ENCODE measurements around the gene SCNN1A.
A peak's percentile ranks its signal among the peaks of the same experiment; 100 is the strongest.

SCNN1A gene

DNA sequence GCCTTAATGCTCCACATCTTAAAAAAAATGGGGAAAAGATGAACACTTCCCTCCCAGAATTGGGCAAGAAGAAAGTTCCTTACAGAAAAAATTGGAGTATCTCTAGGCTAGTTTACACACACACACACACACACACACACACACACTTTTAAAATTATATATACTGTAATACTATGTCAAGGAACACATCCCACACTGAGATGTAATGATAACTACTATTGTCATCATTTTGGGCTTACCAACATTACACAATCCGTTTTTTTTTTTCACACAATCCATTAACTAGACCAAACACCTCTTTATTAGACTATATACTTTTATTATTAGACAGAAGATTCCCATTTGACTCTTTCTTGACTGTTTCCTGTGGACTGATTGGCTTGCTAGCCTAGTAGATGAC is 11.1 kb upstream of the SCNN1A start:
- TF ChIP-seq CTCF (IDR thresholded peaks at IDR 0.05; ENCODE audit: extremely low read depth, insufficient read depth, missing control alignments): no peak
- in situ Hi-C loops (cut with MboI; ENCODE audit: low pct_unique_long_range_greater_than_20kb, low sequenced_read_pairs, unreplicated experiment): no loop called here
- DNase-seq (ENCODE audit: low spot score): no peak

GRCh38 chr12:6386038-6386437 is 10.7 kb upstream of the SCNN1A start:
- TF ChIP-seq CTCF (IDR thresholded peaks at IDR 0.05; ENCODE audit: extremely low read depth, insufficient read depth, missing control alignments): no peak
- DNase-seq (ENCODE audit: low spot score): no peak
- in situ Hi-C loops (cut with MboI; ENCODE audit: low pct_unique_long_range_greater_than_20kb, low sequenced_read_pairs, unreplicated experiment): no loop called here

GRCh38 chr12:6384499-6385436 is 9.4 kb upstream of the SCNN1A start:
- peak; percentile 22 for DNase-seq (ENCODE audit: low spot score)
- no peak for TF ChIP-seq CTCF (IDR thresholded peaks at IDR 0.05; ENCODE audit: extremely low read depth, insufficient read depth, missing control alignments)
- in situ Hi-C loops (cut with MboI; ENCODE audit: low pct_unique_long_range_greater_than_20kb, low sequenced_read_pairs, unreplicated experiment): no loop called here

GRCh38 chr12:6383572-6384498 is 8.5 kb upstream of the SCNN1A start, which contains the start of gene LTBR:
TSS of gene LTBR (plus strand) at chr12:6384162. CDS start at chr12:6384359, 197 bp downstream.
- peak; percentile 48 for DNase-seq (ENCODE audit: low spot score)
- no peak for TF ChIP-seq CTCF (IDR thresholded peaks at IDR 0.05; ENCODE audit: extremely low read depth, insufficient read depth, missing control alignments)

GRCh38 chr12:6382982-6383381 is 7.6 kb upstream of the SCNN1A start:
- no peak for TF ChIP-seq CTCF (IDR thresholded peaks at IDR 0.05; ENCODE audit: extremely low read depth, insufficient read depth, missing control alignments)
- no peak for DNase-seq (ENCODE audit: low spot score)
- in situ Hi-C loops (cut with MboI; ENCODE audit: low pct_unique_long_range_greater_than_20kb, low sequenced_read_pairs, unreplicated experiment): no loop called here

More at GRCh38 chr12:6383572-6384498, 8.5 kb upstream of the SCNN1A start, which contains the start of gene LTBR:
- in situ Hi-C loops (cut with MboI; ENCODE audit: low pct_unique_long_range_greater_than_20kb, low sequenced_read_pairs, unreplicated experiment): no loop called here

DNA sequence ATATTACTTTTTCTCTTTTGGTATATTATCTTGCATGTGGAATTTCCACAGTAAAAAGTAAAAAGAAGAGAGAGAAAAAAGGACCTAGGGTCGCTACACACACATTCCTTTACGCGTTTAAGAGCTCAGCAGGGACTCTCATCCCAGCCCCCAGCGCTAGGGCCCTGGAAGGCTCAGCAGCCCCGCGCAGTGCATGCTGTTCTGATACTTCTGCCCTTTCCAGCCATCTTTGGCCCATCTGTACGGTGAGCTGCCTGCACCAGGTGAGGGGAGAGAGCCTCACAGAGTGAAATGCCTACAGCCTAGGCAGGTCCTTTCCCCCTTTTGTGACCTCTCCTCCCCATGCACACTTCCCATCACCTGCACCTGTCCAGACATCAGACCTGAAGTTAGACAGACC is 7.0 kb upstream of the SCNN1A start:
- in situ Hi-C loops (cut with MboI; ENCODE audit: low pct_unique_long_range_greater_than_20kb, low sequenced_read_pairs, unreplicated experiment): no loop called here
- DNase-seq (ENCODE audit: low spot score): no peak
- TF ChIP-seq CTCF (IDR thresholded peaks at IDR 0.05; ENCODE audit: extremely low read depth, insufficient read depth, missing control alignments): no peak

Measured in GM13977 (cell line).